GM12873 (cell line): Measurements from ENCODE around the gene SPSB4.

ENCODE experiments used
- TF ChIP-seq, protein P1 (sequence below): IDR thresholded peaks from 2 replicates; pipeline ENCODE4 v1.5.1; 2012; ENCODE audit warnings: low read depth, mild to moderate bottlenecking, moderate library complexity, low read length, control low read depth; ENCODE audit not compliant: insufficient read depth; ENCODE audit errors: missing control alignments

The SPSB4 gene

GRCh38 chr3:141109751-141110150 lies 58.6 kb downstream of the SPSB4 start:
- TF ChIP-seq, protein P1, sequence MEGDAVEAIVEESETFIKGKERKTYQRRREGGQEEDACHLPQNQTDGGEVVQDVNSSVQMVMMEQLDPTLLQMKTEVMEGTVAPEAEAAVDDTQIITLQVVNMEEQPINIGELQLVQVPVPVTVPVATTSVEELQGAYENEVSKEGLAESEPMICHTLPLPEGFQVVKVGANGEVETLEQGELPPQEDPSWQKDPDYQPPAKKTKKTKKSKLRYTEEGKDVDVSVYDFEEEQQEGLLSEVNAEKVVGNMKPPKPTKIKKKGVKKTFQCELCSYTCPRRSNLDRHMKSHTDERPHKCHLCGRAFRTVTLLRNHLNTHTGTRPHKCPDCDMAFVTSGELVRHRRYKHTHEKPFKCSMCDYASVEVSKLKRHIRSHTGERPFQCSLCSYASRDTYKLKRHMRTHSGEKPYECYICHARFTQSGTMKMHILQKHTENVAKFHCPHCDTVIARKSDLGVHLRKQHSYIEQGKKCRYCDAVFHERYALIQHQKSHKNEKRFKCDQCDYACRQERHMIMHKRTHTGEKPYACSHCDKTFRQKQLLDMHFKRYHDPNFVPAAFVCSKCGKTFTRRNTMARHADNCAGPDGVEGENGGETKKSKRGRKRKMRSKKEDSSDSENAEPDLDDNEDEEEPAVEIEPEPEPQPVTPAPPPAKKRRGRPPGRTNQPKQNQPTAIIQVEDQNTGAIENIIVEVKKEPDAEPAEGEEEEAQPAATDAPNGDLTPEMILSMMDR: no peak

DNA sequence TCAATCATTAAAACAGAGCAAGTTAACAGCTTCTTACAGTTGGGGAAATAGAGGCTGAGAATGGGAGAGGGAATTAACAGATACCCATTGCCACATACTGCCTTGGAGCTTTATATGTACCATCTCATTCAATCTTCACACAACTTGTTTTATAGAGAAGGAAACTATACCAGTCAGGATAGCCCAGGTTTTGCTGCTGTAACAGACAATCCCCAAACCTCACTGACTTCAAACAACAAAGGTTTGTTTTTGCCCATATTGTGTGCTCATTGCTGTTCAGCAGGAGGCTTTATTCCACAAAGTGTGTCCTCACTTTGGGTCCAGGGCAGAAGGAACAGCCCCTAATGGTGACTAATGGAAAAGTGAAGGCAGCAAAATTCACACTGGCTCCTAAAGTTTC lies 59.2 kb downstream of the SPSB4 start:
- TF ChIP-seq, protein P1: no peak

- TF ChIP-seq, protein P1: no peak
Observed at GRCh38 chr3:141111364-141112155, 60.4 kb downstream of the SPSB4 start.

DNA sequence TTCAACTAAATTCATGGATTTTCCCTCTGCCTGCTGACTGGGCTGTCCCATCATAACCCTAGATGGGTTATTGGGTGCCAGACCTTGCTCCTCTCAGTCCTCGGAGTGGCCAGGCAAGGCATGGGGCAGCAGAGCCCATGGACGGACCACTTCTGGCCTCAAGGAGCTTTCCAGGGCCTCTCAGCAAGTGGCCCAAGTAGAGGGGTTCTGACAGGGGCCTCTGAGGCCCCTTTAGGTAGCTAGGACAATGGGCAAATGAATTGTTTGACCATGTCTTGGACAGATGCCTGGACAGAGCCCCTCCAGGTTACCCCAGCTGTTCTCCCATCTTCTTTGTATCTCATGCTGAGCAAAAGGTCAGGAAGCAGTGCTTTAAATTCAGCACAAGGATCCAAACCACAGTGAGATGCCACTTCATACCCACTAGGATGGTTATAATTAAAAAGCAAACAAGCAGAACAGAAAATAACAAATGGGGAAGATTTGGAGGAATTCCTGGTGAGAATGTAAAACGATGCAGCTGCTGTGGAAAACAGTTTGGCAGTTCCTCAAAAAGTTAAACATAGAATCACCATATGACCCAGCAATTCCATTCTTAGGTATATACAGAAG lies 61.6 kb downstream of the SPSB4 start:
- TF ChIP-seq, protein P1: no peak

GRCh38 chr3:141114179-141114745 lies 63.1 kb downstream of the SPSB4 start:
- TF ChIP-seq, protein P1: no peak

DNA sequence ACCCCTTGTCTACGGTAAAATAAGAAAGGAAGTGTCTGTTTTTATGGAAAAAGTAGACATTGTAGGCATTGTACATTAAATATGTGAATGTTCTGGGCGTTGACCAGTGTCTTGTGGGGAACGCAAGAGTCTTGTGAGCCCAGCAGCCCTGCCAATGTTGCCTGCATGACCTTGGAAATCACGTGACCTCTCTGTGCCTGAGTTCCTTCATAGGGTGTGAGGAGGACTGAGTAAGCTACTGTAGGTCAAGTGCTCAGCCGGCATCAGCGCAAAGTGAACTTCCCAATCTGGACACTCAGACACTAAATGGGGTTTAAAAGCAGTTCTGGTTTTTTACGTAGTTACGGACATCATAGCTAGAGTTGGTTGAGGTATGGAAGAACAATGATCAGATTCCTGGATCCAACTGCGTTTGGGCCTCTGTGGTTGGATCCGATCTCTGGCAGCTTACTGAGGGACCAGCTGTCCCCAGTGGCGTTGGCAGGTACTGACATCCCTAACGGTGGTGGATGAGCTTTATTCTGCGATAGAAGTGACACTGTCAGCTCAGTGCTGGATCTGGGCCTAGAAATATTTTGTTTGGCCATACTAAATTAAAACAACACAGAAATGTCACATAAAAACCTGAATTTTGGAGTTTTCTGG lies 63.8 kb downstream of the SPSB4 start:
- TF ChIP-seq, protein P1: peak; percentile 58
